GM18526 (cell line): ENCODE results near the gene REC8.

Experiments used
- POLR2A ChIP-seq: IDR thresholded peaks from 3 replicates; pipeline ENCODE4 v1.6.1; 2011; ENCODE audit not compliant: insufficient read length; ENCODE audit errors: extremely low read depth

REC8 gene

GRCh38 chr14:24135584-24135833, 36.4 kb upstream of the REC8 start:
- TF ChIP-seq POLR2A: no peak

GRCh38 chr14:24135834-24136683, 35.8 kb upstream of the REC8 start, which contains the start of gene PSME1:
Gene PSME1, plus strand, starts transcription at chr14:24136194. Its CDS starts 69 bp downstream, at chr14:24136263.
- peak; percentile 53 for TF ChIP-seq POLR2A

GRCh38 chr14:24136684-24137528, 35.0 kb upstream of the REC8 start:
- TF ChIP-seq POLR2A: no peak

- no peak for TF ChIP-seq POLR2A
Measured at GRCh38 chr14:24137529-24138395, 34.1 kb upstream of the REC8 start.

- TF ChIP-seq POLR2A: no peak
Measured at GRCh38 chr14:24138396-24139271, 33.2 kb upstream of the REC8 start.

- no peak for TF ChIP-seq POLR2A
Measured at GRCh38 chr14:24139272-24139934, 32.5 kb upstream of the REC8 start.

GRCh38 chr14:24141097-24141880, 30.6 kb upstream of the REC8 start, which contains the start of gene EMC9:
Gene EMC9, minus strand, starts transcription at chr14:24141591. Its CDS starts 287 bp downstream, at chr14:24141304.
- TF ChIP-seq POLR2A: peak; percentile 87

GRCh38 chr14:24143511-24143910, 28.4 kb upstream of the REC8 start:
- no peak for TF ChIP-seq POLR2A

- TF ChIP-seq POLR2A: no peak
Measured at GRCh38 chr14:24144451-24144850, 27.4 kb upstream of the REC8 start.

- no peak for TF ChIP-seq POLR2A
Measured at GRCh38 chr14:24145219-24145618, 26.7 kb upstream of the REC8 start.

GRCh38 chr14:24145690-24146452, 26.0 kb upstream of the REC8 start:
- TF ChIP-seq POLR2A: no peak

- peak; percentile 82 for TF ChIP-seq POLR2A
Measured at GRCh38 chr14:24146453-24146977, 25.4 kb upstream of the REC8 start, which contains the start of gene PSME2. Gene PSME2, minus strand, starts transcription at chr14:24146610. Its CDS starts 29 bp downstream, at chr14:24146581.
